ENCODE data around the gene NR2F1.
"Not testable (repeated sequence)": the region's sequence is repeated elsewhere in the genome, so short reads cannot be mapped to it uniquely, and the experiment has no call there.

The NR2F1 gene

DNA sequence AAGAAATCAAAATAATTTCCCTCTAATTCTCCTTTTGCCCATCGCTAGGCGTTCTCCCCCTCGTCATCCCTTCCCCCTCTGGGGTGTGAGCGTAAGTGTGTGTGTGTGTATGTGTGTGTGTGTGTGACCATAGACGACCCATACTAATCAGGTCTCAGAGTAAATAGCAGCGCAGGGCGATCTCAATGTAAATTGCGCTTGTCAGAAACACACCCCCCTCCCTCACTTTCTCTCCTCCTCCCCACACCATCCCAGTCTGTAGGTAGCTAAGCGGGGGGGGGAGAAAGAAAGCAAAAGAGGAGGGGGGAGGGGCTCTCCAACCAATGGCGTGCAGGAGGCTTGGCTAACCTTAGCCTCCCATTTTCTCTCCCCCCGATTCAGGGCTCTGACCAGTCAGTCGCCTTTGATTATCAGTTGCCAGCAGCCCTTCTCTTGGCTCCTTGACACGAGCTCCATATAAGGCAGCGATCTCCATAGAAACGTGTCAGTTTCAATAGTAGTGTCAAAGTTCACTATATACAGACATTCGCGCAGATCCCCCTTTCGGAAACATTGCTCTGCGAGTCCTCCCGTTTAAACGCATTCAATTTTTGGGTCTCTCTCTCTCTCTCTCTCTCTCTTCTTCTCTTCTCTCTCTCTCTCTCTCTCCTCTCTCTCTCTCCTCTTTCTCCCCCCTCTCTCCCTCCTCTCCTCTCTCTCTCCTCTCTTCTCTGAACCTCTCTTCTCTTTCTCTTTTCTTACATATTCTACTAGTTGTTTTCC lies at the start of gene NR2F1:
NR2F1 (plus strand) TSS at position 546 of the 762 bp plus-strand sequence. CDS start 1,802 bp downstream, outside the sequence.
- no peak for DNase-seq (ENCODE audit: low read depth in 2 of 2)

DNA sequence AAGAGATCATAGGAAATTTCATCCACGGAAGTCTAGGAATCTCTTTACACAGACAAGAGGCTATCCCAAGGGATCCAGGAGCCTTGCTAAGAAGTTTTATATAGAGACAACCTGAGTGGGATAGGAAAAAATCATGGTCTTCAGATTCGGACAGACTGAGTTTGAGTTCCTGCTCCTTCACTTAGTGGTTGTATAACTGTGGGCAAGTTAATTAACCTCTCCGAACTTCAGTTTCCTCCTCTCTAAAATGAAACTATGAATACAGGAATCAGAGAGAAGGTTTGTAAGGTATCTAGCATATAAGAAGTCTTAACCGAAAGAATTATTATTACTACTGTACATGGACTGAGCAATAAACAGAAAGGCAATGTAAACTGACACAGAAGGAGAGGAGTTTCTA lies 37.1 kb upstream of the NR2F1 start:
- DNase-seq (ENCODE audit: low read depth in 2 of 2): no peak

GRCh38 chr5:93549594-93549993 lies 33.4 kb upstream of the NR2F1 start:
- DNase-seq (ENCODE audit: low read depth in 2 of 2): not testable (repeated sequence)

GRCh38 chr5:93557021-93557604 lies 25.9 kb upstream of the NR2F1 start:
- no peak for DNase-seq (ENCODE audit: low read depth in 2 of 2)

DNA sequence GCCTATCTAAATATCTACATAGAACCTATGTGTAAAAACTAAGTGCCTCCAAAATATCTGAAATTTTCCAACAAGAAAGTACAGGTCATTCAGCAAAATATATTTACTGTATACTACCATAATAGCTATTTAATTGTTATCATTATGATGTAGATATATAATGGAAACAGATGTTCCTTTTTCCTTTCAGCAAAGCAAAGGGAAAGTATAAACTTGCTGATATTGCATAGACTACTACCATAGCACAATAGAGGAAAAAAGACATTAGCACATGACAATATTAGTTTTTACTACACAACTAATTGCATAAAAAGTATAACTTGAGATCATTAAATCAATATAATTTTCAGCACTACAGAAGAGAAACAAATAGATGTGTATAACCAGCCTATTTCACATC lies 16.9 kb upstream of the NR2F1 start:
- no peak for DNase-seq (ENCODE audit: low read depth in 2 of 2)

- no peak for DNase-seq (ENCODE audit: low read depth in 2 of 2)
Measured at GRCh38 chr5:93567424-93567823, 15.6 kb upstream of the NR2F1 start.

GRCh38 chr5:93569300-93570160 lies 13.5 kb upstream of the NR2F1 start:
- no peak for DNase-seq (ENCODE audit: low read depth in 2 of 2)

GRCh38 chr5:93570294-93571113 lies 12.5 kb upstream of the NR2F1 start:
- no peak for DNase-seq (ENCODE audit: low read depth in 2 of 2)

GRCh38 chr5:93571114-93571949 lies 11.7 kb upstream of the NR2F1 start:
- DNase-seq (ENCODE audit: low read depth in 2 of 2): no peak

GRCh38 chr5:93572101-93572607 lies 10.9 kb upstream of the NR2F1 start:
- DNase-seq (ENCODE audit: low read depth in 2 of 2): no peak

DNA sequence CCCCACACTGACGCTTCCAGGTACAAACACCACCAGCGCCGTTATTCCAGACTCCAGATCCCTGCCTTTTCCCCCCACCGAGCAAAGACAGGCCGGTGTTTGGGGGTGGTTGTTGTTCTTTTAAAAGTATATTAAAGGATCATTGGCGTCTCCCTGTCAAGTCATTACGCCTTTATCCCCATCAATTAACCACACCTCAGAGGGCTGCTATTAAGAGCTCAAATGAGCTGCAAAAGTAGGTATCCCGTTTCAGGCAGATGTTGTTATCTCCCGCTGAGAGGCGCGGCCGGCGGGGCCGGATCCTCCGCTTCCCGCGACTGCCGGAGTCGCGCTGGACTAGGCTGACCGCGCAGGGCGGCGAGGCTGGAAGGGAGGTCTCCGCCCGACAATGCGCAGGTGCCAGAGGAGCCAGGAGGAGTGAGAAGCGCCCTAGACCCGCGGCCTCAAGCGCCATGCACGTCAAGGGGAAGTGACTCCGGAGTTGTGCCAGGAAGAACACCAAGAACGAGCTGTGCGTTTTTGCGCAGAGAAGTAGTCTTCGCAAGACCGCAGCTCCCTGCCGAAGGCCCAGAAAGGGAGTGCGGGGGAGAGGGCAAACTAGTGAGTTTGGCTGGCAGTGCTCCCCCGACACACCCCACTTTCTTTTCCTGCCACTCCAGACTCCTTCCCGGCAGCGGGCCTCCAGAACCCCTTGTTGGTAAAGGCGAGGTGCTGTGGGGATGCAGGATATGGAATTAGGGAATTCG lies 10.2 kb upstream of the NR2F1 start:
- DNase-seq (ENCODE audit: low read depth in 2 of 2): no peak

DNA sequence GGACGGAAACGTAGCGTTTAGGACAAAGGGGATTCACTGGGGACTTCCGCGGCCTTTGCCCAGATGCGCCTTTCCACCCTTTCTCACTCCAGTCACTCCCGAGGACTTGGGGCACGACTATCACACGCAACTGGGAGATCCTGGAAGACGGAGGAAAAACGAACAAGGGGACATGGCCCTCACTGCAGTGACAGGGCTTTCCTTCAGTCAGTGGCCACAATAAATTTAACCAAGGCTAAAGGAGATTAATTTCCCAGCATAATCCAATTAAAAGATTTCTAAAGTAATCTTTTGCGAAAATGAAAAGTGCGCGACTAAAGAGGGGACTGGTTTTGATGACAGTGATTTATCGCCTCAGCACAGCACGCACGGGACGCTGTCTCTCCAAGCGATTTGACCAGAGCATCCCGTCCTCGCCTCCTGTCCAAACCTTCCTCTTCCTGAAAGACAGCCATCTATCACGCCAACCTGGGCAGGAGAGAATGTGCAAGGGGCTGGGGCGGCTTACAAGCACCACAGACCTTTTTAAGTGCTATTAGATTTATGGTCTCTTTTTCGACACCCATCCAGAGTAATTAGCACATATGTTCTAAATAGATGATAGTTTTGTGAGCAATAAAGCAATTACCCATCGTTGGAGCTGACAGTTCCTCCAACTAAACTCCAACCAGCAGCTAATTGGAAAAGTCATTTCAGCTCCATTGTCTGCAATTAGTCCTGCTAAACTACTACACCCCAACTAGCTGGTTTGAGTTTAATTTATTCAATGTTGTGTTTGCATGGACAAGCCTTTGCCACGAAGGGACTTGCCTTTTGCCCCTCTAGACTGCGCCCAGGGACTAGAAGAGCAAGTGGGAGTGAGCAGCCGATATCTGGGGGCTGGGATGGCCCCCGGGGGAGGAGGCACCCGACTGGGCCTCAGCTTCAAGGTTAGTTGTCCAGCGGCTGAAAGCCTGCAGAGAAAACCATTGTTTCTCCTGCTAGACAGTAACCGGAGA lies 9.4 kb upstream of the NR2F1 start:
- no peak for DNase-seq (ENCODE audit: low read depth in 2 of 2)

DNA sequence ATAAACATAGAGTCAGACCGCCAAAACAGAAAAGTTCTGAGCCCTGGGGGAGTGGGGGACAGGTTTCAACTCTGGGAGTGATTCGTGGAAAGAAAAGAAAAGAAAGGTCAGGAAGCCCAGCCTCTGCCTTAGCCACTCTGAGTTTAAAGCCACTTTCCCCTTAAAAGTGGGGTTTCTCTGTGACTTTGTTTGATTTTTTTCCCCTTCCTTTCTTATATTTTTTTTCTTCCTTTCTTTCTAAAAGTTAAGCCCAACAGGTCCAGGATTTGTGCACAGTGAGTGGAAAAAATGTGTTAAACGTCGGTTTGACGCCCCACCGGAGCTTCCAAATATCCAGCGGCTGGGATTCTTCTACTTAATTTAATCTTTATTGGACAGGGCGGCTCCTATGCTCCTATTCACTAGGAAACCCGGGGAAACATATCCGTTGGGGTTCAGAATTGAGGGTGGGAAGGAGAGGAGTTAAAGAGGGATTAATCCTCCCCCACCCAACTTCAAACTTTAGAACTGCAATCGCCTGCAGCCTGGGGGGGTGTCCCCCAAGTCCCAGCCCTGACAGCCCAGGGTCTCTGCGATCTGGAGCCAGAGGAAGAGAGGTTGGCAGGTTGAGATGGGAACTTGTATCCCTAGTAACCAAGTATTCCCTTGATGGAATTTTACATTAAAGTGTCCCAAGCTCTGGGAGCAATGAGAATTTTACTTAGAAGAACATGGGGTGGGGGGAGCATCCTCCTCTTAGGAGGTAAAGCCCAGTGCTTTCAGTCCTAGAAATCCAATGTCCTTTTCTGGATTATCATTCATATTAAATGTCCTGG lies 8.3 kb upstream of the NR2F1 start:
- no peak for DNase-seq (ENCODE audit: low read depth in 2 of 2)

DNA sequence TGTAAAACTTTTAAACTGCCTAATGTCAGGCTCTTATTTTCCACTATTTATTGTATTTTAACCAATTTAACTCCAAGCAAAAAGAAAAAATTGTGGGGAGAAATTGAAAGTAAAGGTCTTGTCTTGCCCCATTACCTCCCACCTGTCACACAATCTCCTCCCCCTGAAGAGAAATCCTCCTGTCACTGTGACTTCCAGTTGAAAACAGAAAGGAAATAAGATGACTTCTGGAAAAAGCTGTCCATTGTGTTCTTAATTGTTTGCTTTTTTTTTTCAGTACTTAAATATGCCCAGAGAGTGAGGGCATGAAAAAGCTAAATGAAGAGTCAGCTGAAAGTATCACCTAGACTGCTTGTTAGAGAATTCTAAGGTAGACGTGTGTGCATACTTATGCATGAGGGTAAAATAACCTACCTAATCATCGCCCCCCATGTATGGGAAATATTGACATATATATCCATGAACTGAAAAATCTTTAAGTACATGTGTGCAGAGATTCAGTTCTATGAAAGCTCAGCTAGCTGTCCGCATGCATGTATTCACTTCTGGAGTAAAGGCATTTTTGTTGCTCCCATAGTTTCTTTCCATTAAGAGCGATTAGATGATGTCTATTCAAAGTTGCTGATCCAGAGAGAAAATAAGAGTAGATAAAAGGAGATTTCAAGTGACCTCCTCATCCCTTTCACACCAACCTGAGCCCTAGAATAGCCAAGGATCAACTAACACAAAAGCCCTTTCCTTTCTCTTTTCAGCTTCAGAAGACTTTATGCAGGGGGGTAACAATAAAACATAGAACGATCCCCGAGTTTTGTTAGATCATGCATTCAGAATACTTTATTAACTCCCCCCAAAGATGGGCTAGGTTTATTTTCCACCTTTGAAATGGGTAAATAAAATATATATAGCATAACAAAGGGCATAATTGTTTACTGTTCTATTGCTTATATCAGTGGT lies 7.3 kb upstream of the NR2F1 start:
- no peak for DNase-seq (ENCODE audit: low read depth in 2 of 2)

- DNase-seq (ENCODE audit: low read depth in 2 of 2): no peak
Measured at GRCh38 chr5:93576994-93577853, 5.8 kb upstream of the NR2F1 start.

All from activated CD8-positive, alpha-beta memory T cell treated with anti-CD3 and anti-CD28 coated beads for 4 hours (primary cell).